Sigmoid colon (tissue), 4 donors: ENCODE data around the gene PARD3.

ENCODE experiments used
- EP300 ChIP-seq, 4 donors: sonication (generic); formaldehyde crosslinking; IDR thresholded peaks; one replicate each; pipeline ENCODE4 v1.6.1; 2017; ENCODE audit warnings: antibody characterized with exemption in 4 of 4
- POLR2A ChIP-seq, 2 donors: fragments of 450-650 bp; IDR thresholded peaks; one replicate each; pipeline ENCODE4 v1.6.1; 2016; ENCODE audit warnings: antibody characterized with exemption in 2 of 2, mild to moderate bottlenecking in 2 of 2, moderate library complexity in 2 of 2
- TF ChIP-seq, protein P1 (sequence below), 4 experiments: fragments of 450-650 bp in 3 of 4; fragments of 200-600 bp in 1 of 4; IDR thresholded peaks; one replicate each; pipeline ENCODE4 v1.5.1; 2016 to 2019; ENCODE audit warnings: antibody characterized with exemption in 4 of 4, mild to moderate bottlenecking in 3 of 4, moderate library complexity in 2 of 4

GRCh38 chr10:34288634-34289033 is 526.5 kb downstream of the PARD3 start:
- TF ChIP-seq, protein P1, sequence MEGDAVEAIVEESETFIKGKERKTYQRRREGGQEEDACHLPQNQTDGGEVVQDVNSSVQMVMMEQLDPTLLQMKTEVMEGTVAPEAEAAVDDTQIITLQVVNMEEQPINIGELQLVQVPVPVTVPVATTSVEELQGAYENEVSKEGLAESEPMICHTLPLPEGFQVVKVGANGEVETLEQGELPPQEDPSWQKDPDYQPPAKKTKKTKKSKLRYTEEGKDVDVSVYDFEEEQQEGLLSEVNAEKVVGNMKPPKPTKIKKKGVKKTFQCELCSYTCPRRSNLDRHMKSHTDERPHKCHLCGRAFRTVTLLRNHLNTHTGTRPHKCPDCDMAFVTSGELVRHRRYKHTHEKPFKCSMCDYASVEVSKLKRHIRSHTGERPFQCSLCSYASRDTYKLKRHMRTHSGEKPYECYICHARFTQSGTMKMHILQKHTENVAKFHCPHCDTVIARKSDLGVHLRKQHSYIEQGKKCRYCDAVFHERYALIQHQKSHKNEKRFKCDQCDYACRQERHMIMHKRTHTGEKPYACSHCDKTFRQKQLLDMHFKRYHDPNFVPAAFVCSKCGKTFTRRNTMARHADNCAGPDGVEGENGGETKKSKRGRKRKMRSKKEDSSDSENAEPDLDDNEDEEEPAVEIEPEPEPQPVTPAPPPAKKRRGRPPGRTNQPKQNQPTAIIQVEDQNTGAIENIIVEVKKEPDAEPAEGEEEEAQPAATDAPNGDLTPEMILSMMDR (IDR thresholded peaks at IDR 0.05) = no peak
- TF ChIP-seq POLR2A (IDR thresholded peaks at IDR 0.05) = no peak
- TF ChIP-seq EP300 (IDR thresholded peaks at IDR 0.05) = no peak
